ENCODE measurements around the gene FBLN2.

Gene FBLN2

DNA sequence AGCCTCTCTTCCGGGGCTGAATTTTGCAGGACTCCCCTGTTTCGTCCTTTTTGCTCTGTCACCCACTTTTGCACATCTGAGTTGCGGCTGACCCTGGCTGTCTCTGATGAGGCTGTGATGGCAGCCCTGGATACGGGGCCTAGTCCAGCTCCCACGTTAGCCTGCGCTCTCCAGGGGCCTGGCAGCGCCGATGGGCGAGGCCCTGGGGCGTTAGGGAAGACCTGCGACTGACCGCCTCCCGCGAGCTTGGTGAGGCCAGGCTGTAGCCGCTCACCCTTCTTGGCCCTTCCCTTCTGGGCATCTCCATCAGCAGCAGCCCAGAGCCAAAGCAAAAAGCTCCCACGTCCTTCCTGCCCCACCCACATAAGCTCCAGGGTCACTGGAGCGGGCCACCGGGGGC is 85.2 kb downstream of the FBLN2 start:
- Histone ChIP-seq H3K9ac (ENCODE audit: low read length) (no peak overlapping the region), H3K9me3 (ENCODE audit: control insufficient read depth, low read length) (no peaks in the 10 kb centered on the region), H3K4me3 (ENCODE audit: low read length) (no peak overlapping the region), H3K36me3 (ENCODE audit: control insufficient read depth, insufficient read depth, low read length) (no peaks in the 10 kb centered on the region), H3K27me3 (ENCODE audit: control insufficient read depth, insufficient read depth, low read length) (peaks cover 4% of the 10 kb centered on the region), H3K4me1 (ENCODE audit: control insufficient read depth, insufficient read depth, low read length) (no peaks in the 10 kb centered on the region)

GRCh38 chr3:13634615-13635014 is 85.7 kb downstream of the FBLN2 start:
- H3K4me1 ChIP-seq (ENCODE audit: control insufficient read depth, insufficient read depth, low read length) = no peaks in the 10 kb centered on the region
- peaks cover 4% of the 10 kb centered on the region for H3K27me3 ChIP-seq (ENCODE audit: control insufficient read depth, insufficient read depth, low read length)
- H3K9ac ChIP-seq (ENCODE audit: low read length) = no peak overlapping the region
- no peaks in the 10 kb centered on the region for H3K9me3 ChIP-seq (ENCODE audit: control insufficient read depth, low read length)
- H3K4me3 ChIP-seq (ENCODE audit: low read length) = no peak overlapping the region
- H3K36me3 ChIP-seq (ENCODE audit: control insufficient read depth, insufficient read depth, low read length) = no peaks in the 10 kb centered on the region

- no peak overlapping the region for H3K9ac ChIP-seq (ENCODE audit: low read length)
- no peak overlapping the region for H3K4me3 ChIP-seq (ENCODE audit: low read length)
- peaks cover 4% of the 10 kb centered on the region for H3K27me3 ChIP-seq (ENCODE audit: control insufficient read depth, insufficient read depth, low read length)
- H3K36me3 ChIP-seq (ENCODE audit: control insufficient read depth, insufficient read depth, low read length) = no peaks in the 10 kb centered on the region
- H3K4me1 ChIP-seq (ENCODE audit: control insufficient read depth, insufficient read depth, low read length) = no peaks in the 10 kb centered on the region
- no peaks in the 10 kb centered on the region for H3K9me3 ChIP-seq (ENCODE audit: control insufficient read depth, low read length)
Measured at GRCh38 chr3:13636186-13636585, 87.3 kb downstream of the FBLN2 start.

- Histone ChIP-seq H3K9me3 (ENCODE audit: control insufficient read depth, low read length) (no peaks in the 10 kb centered on the region), H3K27me3 (ENCODE audit: control insufficient read depth, insufficient read depth, low read length) (peaks cover 4% of the 10 kb centered on the region), H3K36me3 (ENCODE audit: control insufficient read depth, insufficient read depth, low read length) (no peaks in the 10 kb centered on the region), H3K4me1 (ENCODE audit: control insufficient read depth, insufficient read depth, low read length) (no peaks in the 10 kb centered on the region), H3K4me3 (ENCODE audit: low read length) (no peak overlapping the region), H3K9ac (ENCODE audit: low read length) (no peak overlapping the region)
Measured at GRCh38 chr3:13636874-13637273, 87.9 kb downstream of the FBLN2 start.

- no peak overlapping the region for H3K4me3 ChIP-seq (ENCODE audit: low read length)
- peaks cover 4% of the 10 kb centered on the region for H3K27me3 ChIP-seq (ENCODE audit: control insufficient read depth, insufficient read depth, low read length)
- H3K4me1 ChIP-seq (ENCODE audit: control insufficient read depth, insufficient read depth, low read length) = no peaks in the 10 kb centered on the region
- no peak overlapping the region for H3K9ac ChIP-seq (ENCODE audit: low read length)
- no peaks in the 10 kb centered on the region for H3K9me3 ChIP-seq (ENCODE audit: control insufficient read depth, low read length)
- no peaks in the 10 kb centered on the region for H3K36me3 ChIP-seq (ENCODE audit: control insufficient read depth, insufficient read depth, low read length)
Measured at GRCh38 chr3:13637311-13637891, 88.5 kb downstream of the FBLN2 start.

GRCh38 chr3:13637953-13638352 is 89.0 kb downstream of the FBLN2 start:
- Histone ChIP-seq H3K9ac (ENCODE audit: low read length) (no peak overlapping the region), H3K4me3 (ENCODE audit: low read length) (no peak overlapping the region), H3K27me3 (ENCODE audit: control insufficient read depth, insufficient read depth, low read length) (peaks cover 4% of the 10 kb centered on the region), H3K9me3 (ENCODE audit: control insufficient read depth, low read length) (no peaks in the 10 kb centered on the region), H3K4me1 (ENCODE audit: control insufficient read depth, insufficient read depth, low read length) (no peaks in the 10 kb centered on the region), H3K36me3 (ENCODE audit: control insufficient read depth, insufficient read depth, low read length) (no peaks in the 10 kb centered on the region)

DNA sequence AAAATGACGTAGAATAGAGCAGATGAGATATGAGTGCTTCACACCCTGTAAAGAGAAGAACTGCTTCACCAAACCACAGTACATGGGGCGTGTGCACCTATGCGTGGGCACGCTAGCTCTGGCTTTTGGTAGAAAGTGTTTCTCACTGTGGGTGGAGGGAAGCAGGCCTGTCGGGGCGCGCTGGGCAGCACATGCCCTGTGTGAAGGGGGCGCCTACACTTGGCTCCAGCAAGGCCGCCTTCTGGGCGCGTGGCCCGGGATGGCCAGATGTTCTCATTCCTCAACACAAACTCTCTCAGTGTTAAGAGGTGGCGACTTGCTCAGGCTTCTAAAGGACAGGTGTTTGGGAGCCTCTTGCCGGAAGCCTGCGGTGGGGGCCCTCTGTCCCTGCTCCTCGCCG is 90.0 kb downstream of the FBLN2 start:
- no peaks in the 10 kb centered on the region for H3K36me3 ChIP-seq (ENCODE audit: control insufficient read depth, insufficient read depth, low read length)
- no peak overlapping the region for H3K9ac ChIP-seq (ENCODE audit: low read length)
- H3K9me3 ChIP-seq (ENCODE audit: control insufficient read depth, low read length) = no peaks in the 10 kb centered on the region
- H3K4me3 ChIP-seq (ENCODE audit: low read length) = no peak overlapping the region
- H3K27me3 ChIP-seq (ENCODE audit: control insufficient read depth, insufficient read depth, low read length) = peaks cover 4% of the 10 kb centered on the region
- H3K4me1 ChIP-seq (ENCODE audit: control insufficient read depth, insufficient read depth, low read length) = no peaks in the 10 kb centered on the region

DNA sequence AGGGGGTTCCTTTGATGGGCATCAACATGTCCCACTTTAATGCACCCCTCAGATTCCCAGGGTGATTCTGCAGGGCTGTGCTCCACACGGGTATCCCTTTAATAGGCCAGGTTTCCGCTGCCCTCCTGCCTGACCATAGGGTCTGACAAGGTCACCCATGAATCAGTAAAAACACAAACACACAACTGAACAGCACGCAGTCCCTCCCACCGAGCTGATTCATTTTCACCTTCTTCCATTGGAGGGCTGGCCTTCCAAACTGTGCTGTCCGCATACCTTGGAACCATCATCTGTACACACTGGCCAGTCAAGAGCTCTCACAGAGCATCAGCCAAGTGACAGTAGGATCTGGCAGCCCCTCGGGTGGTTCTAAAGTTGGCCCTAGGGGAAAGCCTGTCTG is 93.7 kb downstream of the FBLN2 start:
- Histone ChIP-seq H3K9ac (ENCODE audit: low read length) (no peak overlapping the region), H3K27me3 (ENCODE audit: control insufficient read depth, insufficient read depth, low read length) (peaks cover 10% of the 10 kb centered on the region), H3K9me3 (ENCODE audit: control insufficient read depth, low read length) (no peaks in the 10 kb centered on the region), H3K4me3 (ENCODE audit: low read length) (no peak overlapping the region), H3K4me1 (ENCODE audit: control insufficient read depth, insufficient read depth, low read length) (no peaks in the 10 kb centered on the region), H3K36me3 (ENCODE audit: control insufficient read depth, insufficient read depth, low read length) (no peaks in the 10 kb centered on the region)

DNA sequence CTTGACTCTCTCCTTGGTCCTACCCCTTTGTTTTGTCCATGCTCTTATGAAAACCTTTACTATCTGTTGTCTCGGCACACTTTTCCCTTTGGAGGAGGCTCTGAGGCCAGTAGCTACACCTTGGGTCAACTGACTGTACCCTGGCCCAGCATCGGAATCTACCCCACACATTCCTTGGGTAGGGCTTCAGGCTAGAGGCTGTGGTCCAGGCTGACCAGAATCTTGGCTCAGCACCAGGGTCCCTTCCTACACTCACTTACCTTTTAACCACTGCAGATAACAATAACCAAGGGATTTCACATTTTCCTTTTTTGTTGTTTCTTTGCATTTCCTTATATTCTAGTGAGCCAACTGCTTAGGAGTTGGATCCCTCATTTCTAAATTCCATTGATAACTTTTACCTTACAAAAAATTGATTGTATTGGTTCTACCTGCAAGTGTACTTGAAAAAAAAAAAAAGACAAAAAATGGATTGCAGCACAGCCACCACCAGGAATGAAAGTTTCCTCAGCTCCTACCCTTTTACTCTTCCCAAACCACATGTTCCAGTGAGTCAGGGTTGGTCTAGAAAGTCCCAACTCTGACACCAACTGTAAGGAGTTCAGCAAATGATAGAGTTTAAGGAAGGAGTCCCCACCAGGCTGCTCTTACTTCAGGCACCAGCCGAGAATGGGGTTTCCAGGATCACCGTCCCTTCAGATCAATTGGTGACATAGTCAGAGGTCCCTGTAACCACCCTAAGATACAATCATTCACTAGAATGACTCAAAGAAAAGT is 95.6 kb downstream of the FBLN2 start:
- Histone ChIP-seq H3K27me3 (ENCODE audit: control insufficient read depth, insufficient read depth, low read length) (peaks cover 22% of the 10 kb centered on the region), H3K4me3 (ENCODE audit: low read length) (no peak overlapping the region), H3K9ac (ENCODE audit: low read length) (no peak overlapping the region), H3K9me3 (ENCODE audit: control insufficient read depth, low read length) (no peaks in the 10 kb centered on the region), H3K4me1 (ENCODE audit: control insufficient read depth, insufficient read depth, low read length) (peaks cover 5% of the 10 kb centered on the region), H3K36me3 (ENCODE audit: control insufficient read depth, insufficient read depth, low read length) (no peaks in the 10 kb centered on the region)

DNA sequence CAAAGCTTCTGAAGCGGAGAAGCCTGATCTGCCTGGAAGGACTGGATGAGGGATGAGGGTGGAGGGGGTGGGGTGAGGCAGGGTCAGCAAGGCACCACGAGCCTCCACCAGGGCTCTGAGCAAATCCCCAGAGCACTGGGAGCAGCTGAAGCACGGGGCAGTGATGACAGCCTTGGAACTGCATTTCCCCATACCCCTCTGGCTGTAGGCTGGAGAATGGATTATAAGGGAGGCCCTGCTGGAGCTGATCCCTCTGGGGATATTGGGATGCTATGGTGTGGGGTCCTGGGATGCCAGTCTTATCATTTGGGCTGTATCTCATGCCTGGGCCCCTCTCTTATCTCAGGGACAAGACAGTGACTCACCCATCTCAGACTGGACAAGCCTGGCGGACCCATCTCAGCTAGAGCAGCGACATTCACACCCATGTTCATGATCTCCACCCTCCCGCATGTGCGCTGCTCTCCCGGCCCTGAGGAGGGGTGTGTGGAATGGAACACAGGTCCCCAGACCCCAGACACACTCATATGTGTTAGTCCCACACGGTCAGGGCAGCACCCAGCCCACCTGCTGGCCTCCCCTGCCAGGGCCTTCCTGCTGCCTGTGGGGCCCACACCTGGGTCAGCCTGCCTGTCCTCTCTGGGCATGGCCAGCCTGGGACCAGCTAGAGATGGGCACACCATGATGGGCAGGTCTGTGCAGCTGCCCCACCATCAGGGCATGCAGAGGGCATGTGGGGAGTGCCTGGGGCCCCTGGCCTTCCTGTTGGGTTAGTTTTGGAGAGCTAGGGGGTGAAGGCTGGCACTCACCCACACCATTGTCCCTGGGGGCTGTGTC is 97.1 kb downstream of the FBLN2 start:
- Histone ChIP-seq H3K9ac (ENCODE audit: low read length) (no peak overlapping the region), H3K36me3 (ENCODE audit: control insufficient read depth, insufficient read depth, low read length) (no peaks in the 10 kb centered on the region), H3K4me3 (ENCODE audit: low read length) (no peak overlapping the region), H3K27me3 (ENCODE audit: control insufficient read depth, insufficient read depth, low read length) (peaks cover 25% of the 10 kb centered on the region), H3K4me1 (ENCODE audit: control insufficient read depth, insufficient read depth, low read length) (peaks cover 5% of the 10 kb centered on the region), H3K9me3 (ENCODE audit: control insufficient read depth, low read length) (no peaks in the 10 kb centered on the region)

DNA sequence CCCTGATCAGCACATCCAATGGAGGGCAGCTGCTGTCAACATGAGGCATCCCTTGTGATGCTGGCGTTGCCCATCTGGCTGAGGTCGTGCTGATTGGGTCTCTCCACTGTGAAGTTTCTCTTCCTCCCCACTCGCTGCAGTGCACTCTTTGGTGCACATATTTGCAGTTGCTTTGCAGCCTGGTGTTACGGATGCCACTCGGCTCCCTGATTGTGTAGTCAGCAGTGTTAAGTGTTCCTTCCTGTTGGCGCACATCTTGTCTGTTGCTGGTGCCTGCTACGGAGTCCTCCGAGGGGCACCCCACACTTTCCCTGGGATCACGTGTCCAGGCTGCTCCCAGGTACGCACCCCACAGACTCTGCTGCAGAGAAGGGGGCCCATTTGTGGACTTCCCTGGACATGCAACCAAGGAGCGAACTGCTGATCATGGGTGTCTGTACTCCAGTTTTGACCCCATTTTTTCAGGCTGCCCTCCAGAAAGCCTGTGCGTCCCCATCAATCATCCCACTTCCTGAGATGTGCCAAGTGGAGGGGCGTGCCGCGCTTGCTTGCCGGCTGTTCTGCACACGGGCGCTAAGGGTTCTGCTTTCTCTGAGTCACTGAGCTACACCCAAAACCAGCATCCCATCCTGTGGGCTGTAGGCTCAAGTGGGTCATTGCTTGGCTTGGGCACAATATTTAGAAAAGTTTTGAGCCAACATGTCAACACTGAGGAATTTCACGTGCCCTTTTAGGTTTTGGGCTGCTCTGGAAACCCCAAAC is 98.6 kb downstream of the FBLN2 start:
- peaks cover 5% of the 10 kb centered on the region for H3K4me1 ChIP-seq (ENCODE audit: control insufficient read depth, insufficient read depth, low read length)
- no peaks in the 10 kb centered on the region for H3K36me3 ChIP-seq (ENCODE audit: control insufficient read depth, insufficient read depth, low read length)
- no peaks in the 10 kb centered on the region for H3K9me3 ChIP-seq (ENCODE audit: control insufficient read depth, low read length)
- no peak overlapping the region for H3K9ac ChIP-seq (ENCODE audit: low read length)
- H3K27me3 ChIP-seq (ENCODE audit: control insufficient read depth, insufficient read depth, low read length) = peaks cover 31% of the 10 kb centered on the region
- no peak overlapping the region for H3K4me3 ChIP-seq (ENCODE audit: low read length)
